ENCODE results near the gene PAWR. TPM values are rescaled to one million over a fixed set of nuclear protein-coding genes. Genes with fewer than 3 reads are reported as not detected.

Gene PAWR
- total and polyA plus RNA-seq, 2 of the 13 experiments (the other 11 are each of a cell fraction or from before 2014, with no cell fraction given) = 29.1 to 36.1 TPM

DNA sequence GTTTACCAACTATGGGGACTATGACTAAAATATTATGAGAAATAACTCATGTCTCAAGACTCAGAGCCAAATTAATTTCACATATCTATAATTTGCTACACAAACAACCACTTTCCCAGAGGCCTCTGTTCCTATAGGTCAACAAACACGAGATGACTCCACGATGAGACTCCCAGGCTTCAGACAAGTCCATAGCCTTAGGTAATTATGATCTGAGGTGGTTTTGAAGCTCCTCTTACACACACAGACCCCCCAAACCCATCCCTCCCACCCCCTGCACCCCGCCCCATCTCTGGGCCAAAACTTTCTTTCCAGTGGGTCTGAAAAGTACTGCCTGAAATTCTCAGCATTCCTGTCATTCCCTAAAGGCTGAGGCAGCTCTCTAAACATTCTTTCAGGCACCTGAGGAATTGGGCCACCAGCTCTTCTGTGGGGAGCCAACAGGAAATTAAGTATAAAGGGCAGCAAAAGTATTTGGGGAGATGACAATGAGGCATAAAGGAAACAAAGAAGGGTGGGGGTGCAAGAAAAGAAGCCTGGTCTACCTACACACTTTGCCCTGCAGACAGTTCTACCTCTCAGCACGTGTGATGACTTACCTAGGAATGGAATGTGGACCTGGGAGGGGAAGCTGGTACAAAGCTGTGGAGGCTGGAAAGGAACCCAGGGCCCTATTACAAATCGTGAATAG, 143.6 kb downstream of the PAWR start (continued):
- TF ChIP-seq, protein P1, sequence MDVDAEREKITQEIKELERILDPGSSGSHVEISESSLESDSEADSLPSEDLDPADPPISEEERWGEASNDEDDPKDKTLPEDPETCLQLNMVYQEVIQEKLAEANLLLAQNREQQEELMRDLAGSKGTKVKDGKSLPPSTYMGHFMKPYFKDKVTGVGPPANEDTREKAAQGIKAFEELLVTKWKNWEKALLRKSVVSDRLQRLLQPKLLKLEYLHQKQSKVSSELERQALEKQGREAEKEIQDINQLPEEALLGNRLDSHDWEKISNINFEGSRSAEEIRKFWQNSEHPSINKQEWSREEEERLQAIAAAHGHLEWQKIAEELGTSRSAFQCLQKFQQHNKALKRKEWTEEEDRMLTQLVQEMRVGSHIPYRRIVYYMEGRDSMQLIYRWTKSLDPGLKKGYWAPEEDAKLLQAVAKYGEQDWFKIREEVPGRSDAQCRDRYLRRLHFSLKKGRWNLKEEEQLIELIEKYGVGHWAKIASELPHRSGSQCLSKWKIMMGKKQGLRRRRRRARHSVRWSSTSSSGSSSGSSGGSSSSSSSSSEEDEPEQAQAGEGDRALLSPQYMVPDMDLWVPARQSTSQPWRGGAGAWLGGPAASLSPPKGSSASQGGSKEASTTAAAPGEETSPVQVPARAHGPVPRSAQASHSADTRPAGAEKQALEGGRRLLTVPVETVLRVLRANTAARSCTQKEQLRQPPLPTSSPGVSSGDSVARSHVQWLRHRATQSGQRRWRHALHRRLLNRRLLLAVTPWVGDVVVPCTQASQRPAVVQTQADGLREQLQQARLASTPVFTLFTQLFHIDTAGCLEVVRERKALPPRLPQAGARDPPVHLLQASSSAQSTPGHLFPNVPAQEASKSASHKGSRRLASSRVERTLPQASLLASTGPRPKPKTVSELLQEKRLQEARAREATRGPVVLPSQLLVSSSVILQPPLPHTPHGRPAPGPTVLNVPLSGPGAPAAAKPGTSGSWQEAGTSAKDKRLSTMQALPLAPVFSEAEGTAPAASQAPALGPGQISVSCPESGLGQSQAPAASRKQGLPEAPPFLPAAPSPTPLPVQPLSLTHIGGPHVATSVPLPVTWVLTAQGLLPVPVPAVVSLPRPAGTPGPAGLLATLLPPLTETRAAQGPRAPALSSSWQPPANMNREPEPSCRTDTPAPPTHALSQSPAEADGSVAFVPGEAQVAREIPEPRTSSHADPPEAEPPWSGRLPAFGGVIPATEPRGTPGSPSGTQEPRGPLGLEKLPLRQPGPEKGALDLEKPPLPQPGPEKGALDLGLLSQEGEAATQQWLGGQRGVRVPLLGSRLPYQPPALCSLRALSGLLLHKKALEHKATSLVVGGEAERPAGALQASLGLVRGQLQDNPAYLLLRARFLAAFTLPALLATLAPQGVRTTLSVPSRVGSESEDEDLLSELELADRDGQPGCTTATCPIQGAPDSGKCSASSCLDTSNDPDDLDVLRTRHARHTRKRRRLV (CRISPR knock-in tag; IDR thresholded peaks at IDR 0.05) = no peak
- no peak for TF ChIP-seq ZNF776 (CRISPR knock-in tag; IDR thresholded peaks at IDR 0.05)
- TF ChIP-seq ETV5 (CRISPR knock-in tag; IDR thresholded peaks at IDR 0.05; ENCODE audit: borderline replicate concordance) = 0 out of 2 replicates have a peak, but pooled peaks have one; percentile 53
- peak; percentile 42; the same call in 1 of the 2 replicates for TF ChIP-seq GATA4 (IDR thresholded peaks at IDR 0.05; ENCODE audit: borderline replicate concordance, low read depth)
- TF ChIP-seq ZNF256 (CRISPR knock-in tag; conservative IDR thresholded peaks at IDR 0.05) = no peak
- TF ChIP-seq ZNF891 (CRISPR knock-in tag; IDR thresholded peaks at IDR 0.05) = no peak
- no peak for TF ChIP-seq SIX4 (CRISPR knock-in tag; IDR thresholded peaks at IDR 0.05)
- TF ChIP-seq BORCS8-MEF2B (CRISPR knock-in tag; IDR thresholded peaks at IDR 0.05) = no peak
- no peak for TF ChIP-seq ZSCAN31 (CRISPR knock-in tag; IDR thresholded peaks at IDR 0.05; ENCODE audit: low read depth)
- TF ChIP-seq, protein P2, sequence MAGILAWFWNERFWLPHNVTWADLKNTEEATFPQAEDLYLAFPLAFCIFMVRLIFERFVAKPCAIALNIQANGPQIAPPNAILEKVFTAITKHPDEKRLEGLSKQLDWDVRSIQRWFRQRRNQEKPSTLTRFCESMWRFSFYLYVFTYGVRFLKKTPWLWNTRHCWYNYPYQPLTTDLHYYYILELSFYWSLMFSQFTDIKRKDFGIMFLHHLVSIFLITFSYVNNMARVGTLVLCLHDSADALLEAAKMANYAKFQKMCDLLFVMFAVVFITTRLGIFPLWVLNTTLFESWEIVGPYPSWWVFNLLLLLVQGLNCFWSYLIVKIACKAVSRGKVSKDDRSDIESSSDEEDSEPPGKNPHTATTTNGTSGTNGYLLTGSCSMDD (CRISPR knock-in tag; IDR thresholded peaks at IDR 0.05) = no peak
- no peak for TF ChIP-seq FOXP1 (IDR thresholded peaks at IDR 0.05)
- peak; percentile 43; the same call in 1 of the 2 replicates for TF ChIP-seq FOXP1 (CRISPR knock-in tag; IDR thresholded peaks at IDR 0.05)
- no peak for TF ChIP-seq ZBTB21 (CRISPR knock-in tag; IDR thresholded peaks at IDR 0.05)
- TF ChIP-seq ZFAT (CRISPR knock-in tag; conservative IDR thresholded peaks at IDR 0.05) = no peak
- no peak for TF ChIP-seq HOXD1 (CRISPR knock-in tag; IDR thresholded peaks at IDR 0.05)
- peak; percentile 43; the same call in 1 of the 2 replicates for TF ChIP-seq RXRB (CRISPR knock-in tag; IDR thresholded peaks at IDR 0.05; ENCODE audit: borderline replicate concordance)
- peak in 1 of 2 experiments; percentile 76; a peak in 3 of 4 replicates for TF ChIP-seq EP300 (IDR thresholded peaks at IDR 0.05; ENCODE audit: low read depth in 2 of 2, low read length in 2 of 2)
- TF ChIP-seq EP300 (CRISPR knock-in tag; IDR thresholded peaks at IDR 0.05; ENCODE audit: borderline replicate concordance) = peak; percentile 63; the same call in 1 of the 2 replicates
- no peak for TF ChIP-seq MTA3 (CRISPR knock-in tag; IDR thresholded peaks at IDR 0.05)
- TF ChIP-seq DMAP1 (CRISPR knock-in tag; IDR thresholded peaks at IDR 0.05) = 0 out of 2 replicates have a peak, but pooled peaks have one; percentile 36
- TF ChIP-seq, protein P3, sequence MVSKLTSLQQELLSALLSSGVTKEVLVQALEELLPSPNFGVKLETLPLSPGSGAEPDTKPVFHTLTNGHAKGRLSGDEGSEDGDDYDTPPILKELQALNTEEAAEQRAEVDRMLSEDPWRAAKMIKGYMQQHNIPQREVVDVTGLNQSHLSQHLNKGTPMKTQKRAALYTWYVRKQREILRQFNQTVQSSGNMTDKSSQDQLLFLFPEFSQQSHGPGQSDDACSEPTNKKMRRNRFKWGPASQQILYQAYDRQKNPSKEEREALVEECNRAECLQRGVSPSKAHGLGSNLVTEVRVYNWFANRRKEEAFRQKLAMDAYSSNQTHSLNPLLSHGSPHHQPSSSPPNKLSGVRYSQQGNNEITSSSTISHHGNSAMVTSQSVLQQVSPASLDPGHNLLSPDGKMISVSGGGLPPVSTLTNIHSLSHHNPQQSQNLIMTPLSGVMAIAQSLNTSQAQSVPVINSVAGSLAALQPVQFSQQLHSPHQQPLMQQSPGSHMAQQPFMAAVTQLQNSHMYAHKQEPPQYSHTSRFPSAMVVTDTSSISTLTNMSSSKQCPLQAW (CRISPR knock-in tag; IDR thresholded peaks at IDR 0.05) = 0 out of 2 replicates have a peak, but pooled peaks have one; percentile 18
- TF ChIP-seq ZNF3 (CRISPR knock-in tag; IDR thresholded peaks at IDR 0.05) = no peak
- TF ChIP-seq ZBTB1 (CRISPR knock-in tag; IDR thresholded peaks at IDR 0.05; ENCODE audit: borderline replicate concordance) = no peak
- TF ChIP-seq ATF7 (IDR thresholded peaks at IDR 0.05) = peak; percentile 28; the same call in 1 of the 2 replicates
- peak; percentile 95 for TF ChIP-seq ATF7 (CRISPR knock-in tag; IDR thresholded peaks at IDR 0.05)
